ENCODE data around the gene E2F8. TPM values are rescaled to one million over a fixed set of nuclear protein-coding genes. Genes with fewer than 3 reads are reported as not detected.

Gene E2F8
- total RNA-seq, 1 donor from 2014 or later = 0.34 TPM

GRCh38 chr11:19209617-19210370 is 31.0 kb downstream of the E2F8 start:
- H3K27me3 Mint-ChIP-seq (ENCODE audit: unreplicated experiment) = no peaks in the 10 kb centered on the region
- H3K4me1 Mint-ChIP-seq (ENCODE audit: low read depth, unreplicated experiment) = no peaks in the 10 kb centered on the region
- no peak for TF ChIP-seq CTCF (IDR thresholded peaks at IDR 0.05; ENCODE audit: partially characterized antibody, unreplicated experiment)
- H3K36me3 Mint-ChIP-seq (ENCODE audit: unreplicated experiment) = no peaks in the 10 kb centered on the region
- DNase-seq = no peak
- no peak overlapping the region for H3K4me3 Mint-ChIP-seq (ENCODE audit: unreplicated experiment)
- no peak overlapping the region for H3K27ac Mint-ChIP-seq (ENCODE audit: unreplicated experiment)
- H3K9me3 Mint-ChIP-seq (ENCODE audit: unreplicated experiment) = no peaks in the 10 kb centered on the region

- no peaks in the 10 kb centered on the region for H3K9me3 Mint-ChIP-seq (ENCODE audit: unreplicated experiment)
- DNase-seq = no peak
- H3K4me1 Mint-ChIP-seq (ENCODE audit: low read depth, unreplicated experiment) = no peaks in the 10 kb centered on the region
- no peaks in the 10 kb centered on the region for H3K27me3 Mint-ChIP-seq (ENCODE audit: unreplicated experiment)
- no peaks in the 10 kb centered on the region for H3K36me3 Mint-ChIP-seq (ENCODE audit: unreplicated experiment)
- H3K4me3 Mint-ChIP-seq (ENCODE audit: unreplicated experiment) = no peak overlapping the region
- no peak overlapping the region for H3K27ac Mint-ChIP-seq (ENCODE audit: unreplicated experiment)
- TF ChIP-seq CTCF (IDR thresholded peaks at IDR 0.05; ENCODE audit: partially characterized antibody, unreplicated experiment) = no peak
These were observed 31.7 kb downstream of the E2F8 start for GRCh38 chr11:19208959-19209546.

GRCh38 chr11:19208181-19208580 is 32.6 kb downstream of the E2F8 start:
- no peaks in the 10 kb centered on the region for H3K9me3 Mint-ChIP-seq (ENCODE audit: unreplicated experiment)
- H3K36me3 Mint-ChIP-seq (ENCODE audit: unreplicated experiment) = no peaks in the 10 kb centered on the region
- no peak for TF ChIP-seq CTCF (IDR thresholded peaks at IDR 0.05; ENCODE audit: partially characterized antibody, unreplicated experiment)
- H3K27ac Mint-ChIP-seq (ENCODE audit: unreplicated experiment) = no peak overlapping the region
- no peak overlapping the region for H3K4me3 Mint-ChIP-seq (ENCODE audit: unreplicated experiment)
- DNase-seq = no peak
- H3K27me3 Mint-ChIP-seq (ENCODE audit: unreplicated experiment) = no peaks in the 10 kb centered on the region
- H3K4me1 Mint-ChIP-seq (ENCODE audit: low read depth, unreplicated experiment) = no peaks in the 10 kb centered on the region

GRCh38 chr11:19204836-19205235 is 35.9 kb downstream of the E2F8 start:
- Mint-ChIP-seq H3K27me3 (ENCODE audit: unreplicated experiment) (no peaks in the 10 kb centered on the region), H3K4me1 (ENCODE audit: low read depth, unreplicated experiment) (no peaks in the 10 kb centered on the region), H3K4me3 (ENCODE audit: unreplicated experiment) (no peak overlapping the region), H3K36me3 (ENCODE audit: unreplicated experiment) (no peaks in the 10 kb centered on the region), H3K9me3 (ENCODE audit: unreplicated experiment) (no peaks in the 10 kb centered on the region), H3K27ac (ENCODE audit: unreplicated experiment) (no peak overlapping the region)
- DNase-seq = no peak
- no peak for TF ChIP-seq CTCF (IDR thresholded peaks at IDR 0.05; ENCODE audit: partially characterized antibody, unreplicated experiment)

Data from glutamatergic neuron (in vitro differentiated cells).